Measurements from ENCODE around the gene PCMT1. TPM values are rescaled to one million over a fixed set of nuclear protein-coding genes. Genes with fewer than 3 reads are reported as not detected.

The PCMT1 gene
- total RNA-seq, 1 experiment from 2014 or later = 90.7 TPM

DNA sequence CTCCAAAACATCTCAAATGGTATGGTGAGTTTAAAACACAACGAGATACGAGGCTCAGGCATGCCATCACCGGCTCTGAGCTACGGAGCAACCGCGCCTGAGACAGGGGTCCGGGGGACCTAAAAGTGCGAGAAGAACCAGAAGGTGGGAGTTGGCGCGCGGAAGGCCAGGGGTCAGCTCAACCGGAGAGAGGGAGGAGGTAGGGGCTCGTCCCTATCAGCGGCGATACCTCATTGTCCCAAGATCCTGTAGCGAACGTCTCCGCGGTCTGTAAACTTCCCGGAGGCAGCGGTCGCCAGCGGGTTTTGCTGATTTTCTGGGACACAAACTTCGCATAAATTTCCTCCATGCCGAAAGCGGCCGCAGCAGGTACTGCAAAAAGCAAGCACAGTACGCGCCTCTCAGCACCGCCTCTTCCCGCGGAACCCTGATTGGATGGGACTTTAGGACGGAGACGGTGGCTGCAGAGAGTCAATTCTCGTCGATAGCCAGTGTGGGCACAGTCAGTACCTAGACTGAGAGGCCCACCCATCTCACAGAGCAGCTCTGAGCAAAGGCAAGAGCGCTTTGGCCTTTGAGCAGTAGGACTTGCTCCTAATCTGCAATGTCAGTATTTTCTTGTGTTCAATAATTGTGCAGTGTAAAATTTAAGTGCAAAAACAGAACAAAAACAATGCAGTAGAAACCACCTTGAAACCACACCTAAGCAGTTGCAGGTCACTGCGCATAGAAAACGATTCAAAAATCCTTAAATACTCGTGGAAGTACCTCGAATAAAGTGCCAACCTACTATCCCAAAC, 3.2 kb upstream of the PCMT1 start, which contains the start of gene NUP43 (continued):
- TF ChIP-seq, protein P1, sequence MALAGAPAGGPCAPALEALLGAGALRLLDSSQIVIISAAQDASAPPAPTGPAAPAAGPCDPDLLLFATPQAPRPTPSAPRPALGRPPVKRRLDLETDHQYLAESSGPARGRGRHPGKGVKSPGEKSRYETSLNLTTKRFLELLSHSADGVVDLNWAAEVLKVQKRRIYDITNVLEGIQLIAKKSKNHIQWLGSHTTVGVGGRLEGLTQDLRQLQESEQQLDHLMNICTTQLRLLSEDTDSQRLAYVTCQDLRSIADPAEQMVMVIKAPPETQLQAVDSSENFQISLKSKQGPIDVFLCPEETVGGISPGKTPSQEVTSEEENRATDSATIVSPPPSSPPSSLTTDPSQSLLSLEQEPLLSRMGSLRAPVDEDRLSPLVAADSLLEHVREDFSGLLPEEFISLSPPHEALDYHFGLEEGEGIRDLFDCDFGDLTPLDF (CRISPR knock-in tag; IDR thresholded peaks at IDR 0.05) = 0 out of 2 replicates have a peak, but pooled peaks have one; percentile 36
- TF ChIP-seq ZNF138 (CRISPR knock-in tag; conservative IDR thresholded peaks at IDR 0.05) (no peak), HMGA2 (CRISPR knock-in tag; IDR thresholded peaks at IDR 0.05) (no peak), NFATC4 (CRISPR knock-in tag; IDR thresholded peaks at IDR 0.05) (no peak), ATF1 (CRISPR knock-in tag; IDR thresholded peaks at IDR 0.05) (no peak), ZNF232 (CRISPR knock-in tag; IDR thresholded peaks at IDR 0.05) (no peak), MYBL2 (CRISPR knock-in tag; IDR thresholded peaks at IDR 0.05) (no peak), ETV6 (CRISPR knock-in tag; IDR thresholded peaks at IDR 0.05) (peak; percentile 49; the same call in 1 of the 2 replicates), TEAD4 (CRISPR knock-in tag; IDR thresholded peaks at IDR 0.05) (no peak), JAZF1 (CRISPR knock-in tag; IDR thresholded peaks at IDR 0.05) (no peak), CBFB (CRISPR knock-in tag; IDR thresholded peaks at IDR 0.05; ENCODE audit: low read depth) (no peak), SMAD4 (CRISPR knock-in tag; IDR thresholded peaks at IDR 0.05) (no peak), TEAD1 (CRISPR knock-in tag; IDR thresholded peaks at IDR 0.05) (0 out of 2 replicates have a peak, but pooled peaks have one; percentile 33), ZNF121 (CRISPR knock-in tag; IDR thresholded peaks at IDR 0.05) (no peak), TCF7 (CRISPR knock-in tag; IDR thresholded peaks at IDR 0.05; ENCODE audit: low read depth) (no peak), FOXJ3 (CRISPR knock-in tag; IDR thresholded peaks at IDR 0.05; ENCODE audit: borderline replicate concordance) (no peak), PRRX2 (CRISPR knock-in tag; IDR thresholded peaks at IDR 0.05) (no peak), ZNF423 (CRISPR knock-in tag; IDR thresholded peaks at IDR 0.05) (no peak), ZNF416 (CRISPR knock-in tag; IDR thresholded peaks at IDR 0.05) (no peak), NFYB (CRISPR knock-in tag; conservative IDR thresholded peaks at IDR 0.05; ENCODE audit: low read depth) (peak; percentile 90), SOX15 (CRISPR knock-in tag; IDR thresholded peaks at IDR 0.05) (no peak)
- TF ChIP-seq, protein P2, sequence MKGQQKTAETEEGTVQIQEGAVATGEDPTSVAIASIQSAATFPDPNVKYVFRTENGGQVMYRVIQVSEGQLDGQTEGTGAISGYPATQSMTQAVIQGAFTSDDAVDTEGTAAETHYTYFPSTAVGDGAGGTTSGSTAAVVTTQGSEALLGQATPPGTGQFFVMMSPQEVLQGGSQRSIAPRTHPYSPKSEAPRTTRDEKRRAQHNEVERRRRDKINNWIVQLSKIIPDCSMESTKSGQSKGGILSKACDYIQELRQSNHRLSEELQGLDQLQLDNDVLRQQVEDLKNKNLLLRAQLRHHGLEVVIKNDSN (CRISPR knock-in tag; IDR thresholded peaks at IDR 0.05) = no peak
- TF ChIP-seq, protein P3, sequence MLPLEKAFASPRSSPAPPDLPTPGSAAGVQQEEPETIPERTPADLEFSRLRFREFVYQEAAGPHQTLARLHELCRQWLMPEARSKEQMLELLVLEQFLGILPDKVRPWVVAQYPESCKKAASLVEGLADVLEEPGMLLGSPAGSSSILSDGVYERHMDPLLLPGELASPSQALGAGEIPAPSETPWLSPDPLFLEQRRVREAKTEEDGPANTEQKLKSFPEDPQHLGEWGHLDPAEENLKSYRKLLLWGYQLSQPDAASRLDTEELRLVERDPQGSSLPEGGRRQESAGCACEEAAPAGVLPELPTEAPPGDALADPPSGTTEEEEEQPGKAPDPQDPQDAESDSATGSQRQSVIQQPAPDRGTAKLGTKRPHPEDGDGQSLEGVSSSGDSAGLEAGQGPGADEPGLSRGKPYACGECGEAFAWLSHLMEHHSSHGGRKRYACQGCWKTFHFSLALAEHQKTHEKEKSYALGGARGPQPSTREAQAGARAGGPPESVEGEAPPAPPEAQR (CRISPR knock-in tag; IDR thresholded peaks at IDR 0.05) = no peak
- TF ChIP-seq, protein P4, sequence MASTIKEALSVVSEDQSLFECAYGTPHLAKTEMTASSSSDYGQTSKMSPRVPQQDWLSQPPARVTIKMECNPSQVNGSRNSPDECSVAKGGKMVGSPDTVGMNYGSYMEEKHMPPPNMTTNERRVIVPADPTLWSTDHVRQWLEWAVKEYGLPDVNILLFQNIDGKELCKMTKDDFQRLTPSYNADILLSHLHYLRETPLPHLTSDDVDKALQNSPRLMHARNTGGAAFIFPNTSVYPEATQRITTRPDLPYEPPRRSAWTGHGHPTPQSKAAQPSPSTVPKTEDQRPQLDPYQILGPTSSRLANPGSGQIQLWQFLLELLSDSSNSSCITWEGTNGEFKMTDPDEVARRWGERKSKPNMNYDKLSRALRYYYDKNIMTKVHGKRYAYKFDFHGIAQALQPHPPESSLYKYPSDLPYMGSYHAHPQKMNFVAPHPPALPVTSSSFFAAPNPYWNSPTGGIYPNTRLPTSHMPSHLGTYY (CRISPR knock-in tag; IDR thresholded peaks at IDR 0.05) = no peak
- TF ChIP-seq, protein P5, sequence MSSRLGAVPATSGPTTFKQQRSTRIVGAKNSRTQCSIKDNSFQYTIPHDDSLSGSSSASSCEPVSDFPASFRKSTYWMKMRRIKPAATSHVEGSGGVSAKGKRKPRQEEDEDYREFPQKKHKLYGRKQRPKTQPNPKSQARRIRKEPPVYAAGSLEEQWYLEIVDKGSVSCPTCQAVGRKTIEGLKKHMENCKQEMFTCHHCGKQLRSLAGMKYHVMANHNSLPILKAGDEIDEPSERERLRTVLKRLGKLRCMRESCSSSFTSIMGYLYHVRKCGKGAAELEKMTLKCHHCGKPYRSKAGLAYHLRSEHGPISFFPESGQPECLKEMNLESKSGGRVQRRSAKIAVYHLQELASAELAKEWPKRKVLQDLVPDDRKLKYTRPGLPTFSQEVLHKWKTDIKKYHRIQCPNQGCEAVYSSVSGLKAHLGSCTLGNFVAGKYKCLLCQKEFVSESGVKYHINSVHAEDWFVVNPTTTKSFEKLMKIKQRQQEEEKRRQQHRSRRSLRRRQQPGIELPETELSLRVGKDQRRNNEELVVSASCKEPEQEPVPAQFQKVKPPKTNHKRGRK (CRISPR knock-in tag; IDR thresholded peaks at IDR 0.05; ENCODE audit: borderline replicate concordance) = no peak
- TF ChIP-seq, protein P6, sequence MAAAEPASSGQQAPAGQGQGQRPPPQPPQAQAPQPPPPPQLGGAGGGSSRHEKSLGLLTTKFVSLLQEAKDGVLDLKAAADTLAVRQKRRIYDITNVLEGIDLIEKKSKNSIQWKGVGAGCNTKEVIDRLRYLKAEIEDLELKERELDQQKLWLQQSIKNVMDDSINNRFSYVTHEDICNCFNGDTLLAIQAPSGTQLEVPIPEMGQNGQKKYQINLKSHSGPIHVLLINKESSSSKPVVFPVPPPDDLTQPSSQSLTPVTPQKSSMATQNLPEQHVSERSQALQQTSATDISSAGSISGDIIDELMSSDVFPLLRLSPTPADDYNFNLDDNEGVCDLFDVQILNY (CRISPR knock-in tag; IDR thresholded peaks at IDR 0.05) = no peak; the same call in 1 of the 2 replicates
- TF ChIP-seq, protein P7, sequence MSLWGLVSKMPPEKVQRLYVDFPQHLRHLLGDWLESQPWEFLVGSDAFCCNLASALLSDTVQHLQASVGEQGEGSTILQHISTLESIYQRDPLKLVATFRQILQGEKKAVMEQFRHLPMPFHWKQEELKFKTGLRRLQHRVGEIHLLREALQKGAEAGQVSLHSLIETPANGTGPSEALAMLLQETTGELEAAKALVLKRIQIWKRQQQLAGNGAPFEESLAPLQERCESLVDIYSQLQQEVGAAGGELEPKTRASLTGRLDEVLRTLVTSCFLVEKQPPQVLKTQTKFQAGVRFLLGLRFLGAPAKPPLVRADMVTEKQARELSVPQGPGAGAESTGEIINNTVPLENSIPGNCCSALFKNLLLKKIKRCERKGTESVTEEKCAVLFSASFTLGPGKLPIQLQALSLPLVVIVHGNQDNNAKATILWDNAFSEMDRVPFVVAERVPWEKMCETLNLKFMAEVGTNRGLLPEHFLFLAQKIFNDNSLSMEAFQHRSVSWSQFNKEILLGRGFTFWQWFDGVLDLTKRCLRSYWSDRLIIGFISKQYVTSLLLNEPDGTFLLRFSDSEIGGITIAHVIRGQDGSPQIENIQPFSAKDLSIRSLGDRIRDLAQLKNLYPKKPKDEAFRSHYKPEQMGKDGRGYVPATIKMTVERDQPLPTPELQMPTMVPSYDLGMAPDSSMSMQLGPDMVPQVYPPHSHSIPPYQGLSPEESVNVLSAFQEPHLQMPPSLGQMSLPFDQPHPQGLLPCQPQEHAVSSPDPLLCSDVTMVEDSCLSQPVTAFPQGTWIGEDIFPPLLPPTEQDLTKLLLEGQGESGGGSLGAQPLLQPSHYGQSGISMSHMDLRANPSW (CRISPR knock-in tag; conservative IDR thresholded peaks at IDR 0.05; ENCODE audit: low read depth) = no peak
- TF ChIP-seq, protein P8, sequence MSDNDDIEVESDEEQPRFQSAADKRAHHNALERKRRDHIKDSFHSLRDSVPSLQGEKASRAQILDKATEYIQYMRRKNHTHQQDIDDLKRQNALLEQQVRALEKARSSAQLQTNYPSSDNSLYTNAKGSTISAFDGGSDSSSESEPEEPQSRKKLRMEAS (CRISPR knock-in tag; IDR thresholded peaks at IDR 0.05) = peak; percentile 54; the same call in 1 of the 2 replicates
- TF ChIP-seq, protein P9, sequence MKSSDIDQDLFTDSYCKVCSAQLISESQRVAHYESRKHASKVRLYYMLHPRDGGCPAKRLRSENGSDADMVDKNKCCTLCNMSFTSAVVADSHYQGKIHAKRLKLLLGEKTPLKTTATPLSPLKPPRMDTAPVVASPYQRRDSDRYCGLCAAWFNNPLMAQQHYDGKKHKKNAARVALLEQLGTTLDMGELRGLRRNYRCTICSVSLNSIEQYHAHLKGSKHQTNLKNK (CRISPR knock-in tag; IDR thresholded peaks at IDR 0.05) = no peak

Data from WTC11 (cell line).